Measurements from ENCODE around the gene GPT2.
"Not testable (repeated sequence)": the region's sequence is repeated elsewhere in the genome, so short reads cannot be mapped to it uniquely, and the experiment has no call there.

The GPT2 gene

DNA sequence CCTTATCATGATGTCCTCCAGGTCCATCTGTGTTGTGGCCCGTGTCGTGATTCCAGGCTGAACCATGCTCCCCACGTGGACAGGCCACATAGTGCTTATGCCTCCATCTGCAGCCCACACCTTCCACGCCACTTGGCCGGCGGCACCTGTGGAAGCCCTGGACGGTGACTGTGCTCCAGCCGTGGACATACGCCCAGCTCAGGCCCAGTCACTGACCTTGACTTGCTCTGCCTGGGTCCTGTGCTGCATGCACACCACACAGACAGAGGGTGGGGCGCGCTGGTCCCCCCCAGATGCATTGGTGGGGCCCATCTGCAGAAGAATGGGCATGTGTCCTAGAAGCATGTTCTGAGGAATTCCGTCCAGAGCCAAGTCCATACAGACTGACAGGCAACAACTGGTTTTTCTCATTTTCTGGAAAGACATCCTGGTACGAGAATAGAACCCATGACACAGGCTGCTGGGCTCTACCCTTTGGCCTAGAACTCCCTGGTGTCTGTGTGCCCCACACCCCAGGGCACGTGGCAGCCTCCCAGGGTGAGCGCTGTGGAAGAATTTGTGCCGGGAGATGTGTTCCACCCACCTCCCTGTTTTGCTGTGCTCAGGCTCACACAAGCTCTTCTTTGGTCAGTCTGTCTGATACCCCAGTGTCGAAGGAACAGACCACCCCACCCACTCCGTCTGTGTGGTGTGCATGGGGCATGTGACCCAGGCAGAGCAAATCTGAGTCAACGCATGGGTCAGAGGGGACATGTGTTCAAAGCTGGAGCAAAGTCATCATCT, 39.5 kb downstream of the GPT2 start:
- Mint-ChIP-seq H3K4me3 (no peak overlapping the region), H3K9me3 (no peaks in the 10 kb centered on the region)

DNA sequence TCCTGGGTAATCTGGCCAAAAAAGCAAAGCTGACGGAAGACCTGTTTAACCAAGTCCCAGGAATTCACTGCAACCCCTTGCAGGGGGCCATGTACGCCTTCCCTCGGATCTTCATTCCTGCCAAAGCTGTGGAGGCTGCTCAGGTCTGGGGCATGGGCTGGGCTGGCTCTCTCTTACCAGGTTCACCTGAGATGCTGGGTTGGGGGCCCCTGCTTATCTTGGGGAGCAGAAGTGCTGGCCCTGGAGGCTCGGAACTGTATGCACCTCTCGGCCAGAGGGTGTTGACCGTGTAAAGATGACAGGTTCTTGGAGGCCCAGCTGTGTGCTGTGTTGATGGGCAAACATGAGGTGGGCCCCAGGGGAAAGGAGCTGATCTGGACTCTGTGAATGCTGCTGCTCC, 40.2 kb downstream of the GPT2 start:
- Mint-ChIP-seq H3K27me3 (peaks cover 9% of the 10 kb centered on the region), H3K9me3 (no peaks in the 10 kb centered on the region), H3K27ac (ENCODE audit: low read depth) (no peak overlapping the region), H3K4me1 (peaks cover 5% of the 10 kb centered on the region), H3K36me3 (ENCODE audit: insufficient read depth) (peaks cover 1% of the 10 kb centered on the region), H3K4me3 (no peak overlapping the region)
- DNase-seq (ENCODE audit: low spot score in 2 of 2) (no peak), ATAC-seq (replicated peaks; ENCODE audit: extremely low read depth, poor library complexity, severe bottlenecking) (no peak)

More for the DNA sequence above, 39.5 kb downstream of the GPT2 start:
- DNase-seq (ENCODE audit: low spot score in 2 of 2) (no peak), ATAC-seq (replicated peaks; ENCODE audit: extremely low read depth, poor library complexity, severe bottlenecking) (no peak)
- Mint-ChIP-seq H3K4me1 (peaks cover under 1% of the 10 kb centered on the region), H3K27me3 (peaks cover 2% of the 10 kb centered on the region), H3K27ac (ENCODE audit: low read depth) (no peak overlapping the region), H3K36me3 (ENCODE audit: insufficient read depth) (no peaks in the 10 kb centered on the region)

DNA sequence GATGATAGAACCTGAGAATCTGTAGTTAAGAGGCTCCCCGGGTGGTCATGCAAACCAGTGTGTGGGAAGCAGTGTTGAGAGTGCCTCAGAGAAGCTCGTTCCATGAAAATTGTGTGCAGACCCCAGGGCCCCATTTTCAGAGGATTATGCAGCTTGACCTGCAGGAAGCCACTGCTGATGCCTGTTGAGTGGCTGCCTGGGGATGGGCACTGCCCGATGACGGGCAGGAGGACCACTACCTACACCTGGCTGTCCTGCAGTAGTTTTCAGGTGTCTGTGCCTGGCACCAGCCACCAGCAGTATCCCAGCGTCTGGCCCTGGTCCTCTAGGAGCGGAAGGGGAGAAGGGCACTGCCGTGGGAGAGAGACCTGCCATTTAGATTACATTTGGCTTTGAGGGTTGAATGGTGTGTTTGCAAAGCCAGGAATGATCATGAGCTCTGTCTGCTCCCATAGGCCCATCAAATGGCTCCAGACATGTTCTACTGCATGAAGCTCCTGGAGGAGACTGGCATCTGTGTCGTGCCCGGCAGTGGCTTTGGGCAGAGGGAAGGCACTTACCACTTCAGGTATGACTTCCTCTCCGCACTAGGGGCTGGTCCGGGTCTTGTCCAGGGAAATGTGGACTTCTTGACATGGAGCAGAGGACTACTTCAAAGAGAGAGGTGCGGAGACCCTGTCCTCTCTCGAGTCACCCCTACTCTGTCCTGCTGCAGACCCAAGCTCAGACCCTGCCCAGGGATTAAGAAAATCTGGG, 42.5 kb downstream of the GPT2 start:
- H3K9me3 Mint-ChIP-seq: no peaks in the 10 kb centered on the region
- no peak overlapping the region for H3K4me3 Mint-ChIP-seq
- H3K27ac Mint-ChIP-seq (ENCODE audit: low read depth): no peak overlapping the region
- ATAC-seq (replicated peaks; ENCODE audit: extremely low read depth, poor library complexity, severe bottlenecking) (no peak), DNase-seq (ENCODE audit: low spot score in 2 of 2) (no peak)
- H3K36me3 Mint-ChIP-seq (ENCODE audit: insufficient read depth): peaks cover 1% of the 10 kb centered on the region
- H3K4me1 Mint-ChIP-seq: peaks cover 5% of the 10 kb centered on the region
- peaks cover 9% of the 10 kb centered on the region for H3K27me3 Mint-ChIP-seq

DNA sequence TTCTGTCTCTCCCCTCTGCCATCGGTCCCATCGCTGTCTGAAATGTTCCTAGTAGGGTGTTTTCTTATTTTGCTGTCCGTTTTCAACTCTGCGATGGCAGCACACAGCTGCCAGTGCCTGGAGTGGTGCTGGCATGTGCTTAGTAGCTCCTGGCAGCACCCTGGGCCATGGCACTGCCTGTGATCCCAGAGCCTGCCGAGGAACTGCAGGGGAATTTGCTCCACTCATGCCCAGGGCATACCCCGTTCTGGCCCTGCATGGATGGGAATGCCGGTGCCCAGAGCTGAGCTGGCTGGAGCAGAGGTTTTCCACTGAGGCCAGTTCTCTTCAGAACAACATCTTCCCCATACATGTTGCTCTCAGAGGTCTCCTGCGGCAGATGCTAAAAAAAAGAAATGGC, 43.1 kb downstream of the GPT2 start:
- Mint-ChIP-seq H3K4me1 (peaks cover 5% of the 10 kb centered on the region), H3K36me3 (ENCODE audit: insufficient read depth) (peaks cover 1% of the 10 kb centered on the region), H3K27ac (ENCODE audit: low read depth) (no peak overlapping the region), H3K4me3 (no peak overlapping the region), H3K27me3 (peaks cover 9% of the 10 kb centered on the region), H3K9me3 (no peaks in the 10 kb centered on the region)
- no peak for ATAC-seq (replicated peaks; ENCODE audit: extremely low read depth, poor library complexity, severe bottlenecking)
- no peak for DNase-seq (ENCODE audit: low spot score in 2 of 2)

DNA sequence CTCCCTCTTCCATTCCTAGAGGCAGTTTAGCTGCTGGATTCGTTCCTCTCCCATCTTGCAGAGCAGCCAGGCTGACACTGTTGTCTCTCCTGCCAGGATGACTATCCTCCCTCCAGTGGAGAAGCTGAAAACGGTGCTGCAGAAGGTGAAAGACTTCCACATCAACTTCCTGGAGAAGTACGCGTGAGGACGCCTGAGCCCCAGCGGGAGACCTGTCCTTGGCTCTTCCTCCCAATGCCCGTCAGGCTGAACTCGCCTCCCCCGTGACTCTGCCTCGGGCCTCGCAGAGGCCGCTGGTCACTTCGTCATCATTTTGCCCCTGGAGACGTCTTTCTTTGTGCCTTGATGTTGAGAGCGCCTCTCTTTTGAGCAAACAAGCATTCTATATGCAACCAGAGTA, 44.6 kb downstream of the GPT2 start:
- H3K27me3 Mint-ChIP-seq: peaks cover 9% of the 10 kb centered on the region
- H3K27ac Mint-ChIP-seq (ENCODE audit: low read depth): no peak overlapping the region
- peaks cover 1% of the 10 kb centered on the region for H3K36me3 Mint-ChIP-seq (ENCODE audit: insufficient read depth)
- H3K4me1 Mint-ChIP-seq: peaks cover 5% of the 10 kb centered on the region
- H3K4me3 Mint-ChIP-seq: no peak overlapping the region
- DNase-seq (ENCODE audit: low spot score in 2 of 2) (no peak), ATAC-seq (replicated peaks; ENCODE audit: extremely low read depth, poor library complexity, severe bottlenecking) (no peak)
- no peaks in the 10 kb centered on the region for H3K9me3 Mint-ChIP-seq

DNA sequence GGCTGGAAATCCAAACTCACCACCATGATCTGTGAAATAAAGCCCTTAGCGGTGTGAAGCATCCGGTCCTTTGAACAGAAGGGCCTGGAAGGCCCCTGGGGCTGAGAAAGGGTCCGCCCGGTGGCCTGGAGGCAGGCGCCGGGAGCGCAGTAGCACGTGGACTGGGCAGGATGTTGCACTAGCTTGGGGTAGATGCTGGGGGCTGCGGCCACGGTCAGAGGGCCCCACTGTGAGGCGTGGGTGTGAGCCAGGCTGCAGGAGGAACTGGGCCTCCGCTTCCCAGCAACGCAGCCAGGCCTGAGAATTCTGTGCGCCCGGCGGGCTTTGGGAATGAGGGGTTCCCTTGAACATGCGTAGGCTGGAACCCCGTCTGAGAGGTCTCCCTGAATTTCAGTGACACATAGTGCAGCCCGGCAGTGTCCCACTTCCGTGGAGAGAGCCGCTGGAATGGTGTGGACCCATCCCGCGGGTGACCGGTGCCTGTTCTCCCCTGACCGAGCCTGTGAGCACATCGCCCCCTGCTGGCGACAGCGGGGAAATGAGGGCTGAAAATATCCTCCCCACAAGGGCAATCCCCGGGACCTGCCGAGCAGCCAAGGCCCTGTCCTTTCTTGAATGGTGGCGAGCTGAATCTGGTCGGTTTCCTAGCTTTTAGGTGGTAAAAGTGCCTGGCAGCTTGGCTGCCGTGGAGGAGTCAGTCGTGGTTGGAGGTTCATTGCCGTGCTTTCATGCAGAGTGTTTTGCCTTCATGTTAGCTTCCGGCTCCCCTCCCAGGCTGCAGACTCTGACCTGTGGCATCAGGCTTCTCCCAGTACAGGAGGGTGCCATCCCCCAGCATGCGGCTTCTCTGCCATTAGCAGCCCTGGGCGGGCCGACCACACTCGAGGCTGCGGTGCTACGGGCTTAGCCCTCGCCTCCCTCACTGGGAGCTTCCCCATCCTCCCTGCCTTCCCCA, 45.5 kb downstream of the GPT2 start:
- Mint-ChIP-seq H3K9me3 (no peaks in the 10 kb centered on the region), H3K4me3 (no peak overlapping the region)

DNA sequence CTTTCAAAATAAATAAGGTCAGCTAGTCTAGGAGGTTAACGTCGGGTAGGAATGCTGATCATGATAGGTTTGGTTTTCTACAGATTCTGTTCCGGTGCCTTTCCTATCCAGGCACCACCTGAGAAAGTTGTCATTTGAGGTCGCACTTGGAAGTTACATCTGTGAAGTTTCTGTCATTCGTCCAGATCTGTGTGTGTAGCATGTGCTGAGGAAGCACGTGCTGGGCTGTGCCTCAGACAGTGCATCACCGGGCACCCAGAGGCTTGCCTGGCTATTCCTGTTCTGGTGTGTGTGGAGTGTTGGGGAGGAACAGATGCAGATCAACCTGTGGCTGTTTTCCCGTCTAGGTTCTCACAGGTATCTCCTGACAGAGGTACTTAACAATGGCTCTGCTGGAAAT, 46.7 kb downstream of the GPT2 start:
- DNase-seq (ENCODE audit: low spot score in 2 of 2): no peak
- no peak overlapping the region for H3K4me3 Mint-ChIP-seq
- peaks cover 5% of the 10 kb centered on the region for H3K4me1 Mint-ChIP-seq
- no peak for ATAC-seq (replicated peaks; ENCODE audit: extremely low read depth, poor library complexity, severe bottlenecking)
- peaks cover 9% of the 10 kb centered on the region for H3K27me3 Mint-ChIP-seq
- H3K36me3 Mint-ChIP-seq (ENCODE audit: insufficient read depth): peaks cover 1% of the 10 kb centered on the region
- no peaks in the 10 kb centered on the region for H3K9me3 Mint-ChIP-seq
- H3K27ac Mint-ChIP-seq (ENCODE audit: low read depth): no peak overlapping the region

More for the DNA sequence above, 45.5 kb downstream of the GPT2 start:
- H3K27ac Mint-ChIP-seq (ENCODE audit: low read depth): no peak overlapping the region
- ATAC-seq (replicated peaks; ENCODE audit: extremely low read depth, poor library complexity, severe bottlenecking) (peak; percentile 56), DNase-seq (ENCODE audit: low spot score in 2 of 2) (peak; percentile 38 to 44)
- peaks cover 5% of the 10 kb centered on the region for H3K4me1 Mint-ChIP-seq
- H3K27me3 Mint-ChIP-seq: peaks cover 9% of the 10 kb centered on the region
- peaks cover 1% of the 10 kb centered on the region for H3K36me3 Mint-ChIP-seq (ENCODE audit: insufficient read depth)

DNA sequence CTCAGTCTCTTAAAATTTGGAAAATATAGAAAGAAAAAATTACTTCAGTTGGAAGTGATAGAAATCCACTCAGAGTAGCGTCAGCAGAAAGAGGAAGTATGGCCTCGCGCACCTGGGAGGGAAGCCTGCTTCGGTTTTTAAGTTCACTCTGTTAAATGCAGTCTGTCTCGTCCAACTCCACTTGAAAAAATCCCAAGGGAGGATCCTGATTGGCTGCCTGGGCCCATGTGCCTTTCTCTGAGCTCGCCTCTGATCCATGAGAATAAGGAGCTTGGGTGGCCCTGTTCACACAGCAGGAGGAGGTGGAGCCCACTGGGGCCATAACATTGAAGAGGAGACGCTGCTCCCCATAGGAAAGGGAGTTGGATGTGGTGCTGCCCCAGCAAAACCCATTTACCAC, 48.6 kb downstream of the GPT2 start:
- H3K27me3 Mint-ChIP-seq: peaks cover 9% of the 10 kb centered on the region
- DNase-seq (ENCODE audit: low spot score in 2 of 2) (no peak), ATAC-seq (replicated peaks; ENCODE audit: extremely low read depth, poor library complexity, severe bottlenecking) (no peak)
- H3K36me3 Mint-ChIP-seq (ENCODE audit: insufficient read depth): peaks cover 1% of the 10 kb centered on the region
- no peaks in the 10 kb centered on the region for H3K9me3 Mint-ChIP-seq
- no peak overlapping the region for H3K27ac Mint-ChIP-seq (ENCODE audit: low read depth)
- H3K4me1 Mint-ChIP-seq: peaks cover 5% of the 10 kb centered on the region
- no peak overlapping the region for H3K4me3 Mint-ChIP-seq

DNA sequence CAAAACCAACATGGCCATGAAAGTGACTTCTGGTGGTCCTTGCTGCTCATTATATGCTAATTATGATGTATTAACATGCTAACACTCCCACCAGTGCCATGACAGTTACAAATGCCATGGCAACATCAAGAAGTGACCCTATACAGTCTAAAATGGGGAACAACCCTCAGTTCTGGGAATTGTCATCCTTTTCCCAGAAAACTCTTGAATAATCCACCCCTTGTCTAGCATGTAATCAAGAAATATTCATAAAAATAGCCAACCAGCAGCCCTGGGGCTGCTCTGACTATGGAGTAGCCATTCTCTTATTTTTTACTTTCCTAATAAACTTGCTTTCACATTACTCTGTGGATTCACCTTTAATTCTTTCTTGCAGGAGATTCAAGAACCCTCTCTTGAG, 53.4 kb downstream of the GPT2 start:
- ATAC-seq (replicated peaks; ENCODE audit: extremely low read depth, poor library complexity, severe bottlenecking): no peak
- Mint-ChIP-seq H3K27me3 (no peaks in the 10 kb centered on the region), H3K4me1 (no peaks in the 10 kb centered on the region), H3K9me3 (no peaks in the 10 kb centered on the region), H3K4me3 (no peak overlapping the region), H3K36me3 (ENCODE audit: insufficient read depth) (peaks cover 4% of the 10 kb centered on the region), H3K27ac (ENCODE audit: low read depth) (no peak overlapping the region)
- DNase-seq (ENCODE audit: low spot score in 2 of 2): no peak

DNA sequence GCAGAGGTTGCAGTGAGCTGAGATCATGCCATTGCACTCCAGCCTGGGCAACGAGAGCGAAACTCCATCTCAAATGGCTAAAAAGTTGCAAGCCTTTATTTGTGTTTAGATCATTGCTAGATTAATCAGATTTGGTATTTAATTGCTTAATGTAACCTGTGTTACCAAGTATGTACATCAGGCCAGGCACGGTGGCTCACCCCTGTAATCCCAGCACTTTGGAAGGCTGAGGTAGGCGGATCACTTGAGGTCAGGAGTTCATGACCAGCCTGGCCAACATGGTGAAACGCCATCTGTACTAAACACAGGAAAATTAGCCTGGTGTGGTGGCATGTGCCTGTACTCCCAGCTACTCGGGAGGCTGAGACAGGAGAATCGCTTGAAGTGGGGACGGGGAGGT, 60.6 kb downstream of the GPT2 start:
- not testable (repeated sequence) for H3K4me1 Mint-ChIP-seq; DNase-seq (ENCODE audit: low spot score in 2 of 2); H3K4me3 Mint-ChIP-seq; H3K27me3 Mint-ChIP-seq; H3K36me3 Mint-ChIP-seq (ENCODE audit: insufficient read depth); H3K9me3 Mint-ChIP-seq; H3K27ac Mint-ChIP-seq (ENCODE audit: low read depth); ATAC-seq (replicated peaks; ENCODE audit: extremely low read depth, poor library complexity, severe bottlenecking)

DNA sequence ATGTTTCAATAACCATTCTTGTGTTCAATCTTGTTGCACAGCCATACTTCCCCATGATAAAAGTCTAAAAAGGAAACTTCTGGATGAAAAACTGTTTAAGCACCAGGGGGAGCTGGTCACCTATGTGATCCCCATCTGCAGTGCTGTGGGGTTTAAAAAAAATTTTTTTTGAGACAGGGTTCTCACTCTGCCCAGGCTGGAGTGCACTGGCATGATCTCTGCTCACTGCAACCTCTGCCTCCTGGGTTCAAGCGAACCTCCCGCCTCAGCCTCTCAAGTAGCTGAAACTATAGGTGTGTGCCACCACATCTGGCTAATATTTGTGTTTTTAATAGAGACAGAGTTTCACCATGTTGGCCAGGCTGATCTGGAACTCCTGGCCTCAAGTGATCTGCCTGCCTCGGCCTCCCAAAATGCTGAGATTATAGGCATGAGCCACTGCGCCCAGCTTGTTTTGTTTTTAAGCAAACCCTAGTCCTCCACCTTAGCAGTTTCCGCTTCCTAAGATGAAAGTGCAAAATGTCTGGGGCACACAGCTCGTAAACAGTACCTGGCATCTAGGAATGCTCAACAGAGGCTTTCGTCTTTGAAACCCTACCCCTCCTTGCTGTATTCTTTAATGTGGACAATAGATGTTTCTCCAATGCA, 63.9 kb downstream of the GPT2 start:
- no peak overlapping the region for H3K4me3 Mint-ChIP-seq
- no peaks in the 10 kb centered on the region for H3K9me3 Mint-ChIP-seq
- no peaks in the 10 kb centered on the region for H3K27me3 Mint-ChIP-seq
- peak; percentile 62 for ATAC-seq (replicated peaks; ENCODE audit: extremely low read depth, poor library complexity, severe bottlenecking)
- H3K36me3 Mint-ChIP-seq (ENCODE audit: insufficient read depth): peaks cover 3% of the 10 kb centered on the region
- H3K27ac Mint-ChIP-seq (ENCODE audit: low read depth): no peak overlapping the region
- peaks cover 4% of the 10 kb centered on the region for H3K4me1 Mint-ChIP-seq
- no peak for DNase-seq (ENCODE audit: low spot score in 2 of 2)

DNA sequence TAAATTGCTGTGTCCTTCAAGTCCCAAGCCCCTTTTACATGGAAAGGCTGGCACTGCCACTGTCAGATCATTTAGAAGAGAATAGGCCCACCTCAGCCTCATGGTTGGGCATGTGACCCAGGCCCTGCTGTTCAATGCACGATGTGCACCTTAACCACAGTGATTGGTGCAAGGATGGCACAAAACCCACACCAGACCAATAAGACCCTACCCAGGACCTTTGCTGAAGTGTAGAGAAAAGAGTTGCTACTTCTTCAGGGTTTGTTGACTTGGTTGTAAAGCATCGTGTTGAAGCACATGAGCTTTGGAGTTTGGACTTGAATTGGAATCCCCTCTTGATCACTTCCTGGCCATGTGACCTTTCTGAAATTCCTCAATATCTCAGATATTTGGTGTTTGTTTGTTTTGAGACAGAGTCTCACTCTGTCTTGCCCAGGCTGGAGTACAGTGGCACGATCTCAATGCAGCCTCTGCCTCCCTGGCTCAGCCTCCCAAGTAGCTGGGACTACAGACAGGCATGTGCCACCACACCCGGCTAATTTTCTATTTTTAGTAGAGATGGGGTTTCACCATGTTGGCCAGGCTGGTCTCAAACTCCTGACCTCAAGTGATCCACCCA, 64.5 kb downstream of the GPT2 start:
- no peaks in the 10 kb centered on the region for H3K27me3 Mint-ChIP-seq
- DNase-seq (ENCODE audit: low spot score in 2 of 2) (no peak), ATAC-seq (replicated peaks; ENCODE audit: extremely low read depth, poor library complexity, severe bottlenecking) (no peak)
- no peaks in the 10 kb centered on the region for H3K9me3 Mint-ChIP-seq
- peaks cover 3% of the 10 kb centered on the region for H3K36me3 Mint-ChIP-seq (ENCODE audit: insufficient read depth)
- H3K4me1 Mint-ChIP-seq: peaks cover 4% of the 10 kb centered on the region
- H3K27ac Mint-ChIP-seq (ENCODE audit: low read depth): no peak overlapping the region
- no peak overlapping the region for H3K4me3 Mint-ChIP-seq
